ENCODE results near the gene TMPRSS9.

Gene TMPRSS9

DNA sequence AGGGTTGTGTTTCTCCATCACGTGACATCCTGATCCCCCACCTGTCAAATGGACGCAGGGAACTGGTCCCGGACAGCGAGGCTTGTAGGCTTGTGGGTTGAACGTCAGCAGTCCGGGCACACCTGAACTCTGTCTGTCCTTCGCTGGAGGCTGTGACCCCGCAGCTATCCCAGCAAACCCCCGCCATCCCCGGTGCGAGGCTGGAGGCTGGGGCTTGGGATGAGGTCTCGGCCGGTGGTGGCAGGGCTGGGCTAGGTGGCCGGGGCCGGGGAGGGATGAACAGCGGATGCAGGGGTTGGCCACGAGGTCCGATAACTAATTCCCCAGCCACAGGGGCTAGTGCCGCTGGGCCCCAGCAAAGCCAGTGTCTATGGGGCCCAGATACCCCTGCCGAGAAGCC, 40.5 kb upstream of the TMPRSS9 start (continued):
- TF ChIP-seq, protein P1, sequence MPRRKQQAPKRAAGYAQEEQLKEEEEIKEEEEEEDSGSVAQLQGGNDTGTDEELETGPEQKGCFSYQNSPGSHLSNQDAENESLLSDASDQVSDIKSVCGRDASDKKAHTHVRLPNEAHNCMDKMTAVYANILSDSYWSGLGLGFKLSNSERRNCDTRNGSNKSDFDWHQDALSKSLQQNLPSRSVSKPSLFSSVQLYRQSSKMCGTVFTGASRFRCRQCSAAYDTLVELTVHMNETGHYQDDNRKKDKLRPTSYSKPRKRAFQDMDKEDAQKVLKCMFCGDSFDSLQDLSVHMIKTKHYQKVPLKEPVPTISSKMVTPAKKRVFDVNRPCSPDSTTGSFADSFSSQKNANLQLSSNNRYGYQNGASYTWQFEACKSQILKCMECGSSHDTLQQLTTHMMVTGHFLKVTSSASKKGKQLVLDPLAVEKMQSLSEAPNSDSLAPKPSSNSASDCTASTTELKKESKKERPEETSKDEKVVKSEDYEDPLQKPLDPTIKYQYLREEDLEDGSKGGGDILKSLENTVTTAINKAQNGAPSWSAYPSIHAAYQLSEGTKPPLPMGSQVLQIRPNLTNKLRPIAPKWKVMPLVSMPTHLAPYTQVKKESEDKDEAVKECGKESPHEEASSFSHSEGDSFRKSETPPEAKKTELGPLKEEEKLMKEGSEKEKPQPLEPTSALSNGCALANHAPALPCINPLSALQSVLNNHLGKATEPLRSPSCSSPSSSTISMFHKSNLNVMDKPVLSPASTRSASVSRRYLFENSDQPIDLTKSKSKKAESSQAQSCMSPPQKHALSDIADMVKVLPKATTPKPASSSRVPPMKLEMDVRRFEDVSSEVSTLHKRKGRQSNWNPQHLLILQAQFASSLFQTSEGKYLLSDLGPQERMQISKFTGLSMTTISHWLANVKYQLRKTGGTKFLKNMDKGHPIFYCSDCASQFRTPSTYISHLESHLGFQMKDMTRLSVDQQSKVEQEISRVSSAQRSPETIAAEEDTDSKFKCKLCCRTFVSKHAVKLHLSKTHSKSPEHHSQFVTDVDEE (CRISPR knock-in tag; IDR thresholded peaks at IDR 0.05), result no peak
- TF ChIP-seq ZFP30 (CRISPR knock-in tag; IDR thresholded peaks at IDR 0.05), result no peak
- TF ChIP-seq, protein P2, sequence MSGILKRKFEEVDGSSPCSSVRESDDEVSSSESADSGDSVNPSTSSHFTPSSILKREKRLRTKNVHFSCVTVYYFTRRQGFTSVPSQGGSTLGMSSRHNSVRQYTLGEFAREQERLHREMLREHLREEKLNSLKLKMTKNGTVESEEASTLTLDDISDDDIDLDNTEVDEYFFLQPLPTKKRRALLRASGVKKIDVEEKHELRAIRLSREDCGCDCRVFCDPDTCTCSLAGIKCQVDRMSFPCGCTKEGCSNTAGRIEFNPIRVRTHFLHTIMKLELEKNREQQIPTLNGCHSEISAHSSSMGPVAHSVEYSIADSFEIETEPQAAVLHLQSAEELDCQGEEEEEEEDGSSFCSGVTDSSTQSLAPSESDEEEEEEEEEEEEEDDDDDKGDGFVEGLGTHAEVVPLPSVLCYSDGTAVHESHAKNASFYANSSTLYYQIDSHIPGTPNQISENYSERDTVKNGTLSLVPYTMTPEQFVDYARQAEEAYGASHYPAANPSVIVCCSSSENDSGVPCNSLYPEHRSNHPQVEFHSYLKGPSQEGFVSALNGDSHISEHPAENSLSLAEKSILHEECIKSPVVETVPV (CRISPR knock-in tag; IDR thresholded peaks at IDR 0.05), result no peak

DNA sequence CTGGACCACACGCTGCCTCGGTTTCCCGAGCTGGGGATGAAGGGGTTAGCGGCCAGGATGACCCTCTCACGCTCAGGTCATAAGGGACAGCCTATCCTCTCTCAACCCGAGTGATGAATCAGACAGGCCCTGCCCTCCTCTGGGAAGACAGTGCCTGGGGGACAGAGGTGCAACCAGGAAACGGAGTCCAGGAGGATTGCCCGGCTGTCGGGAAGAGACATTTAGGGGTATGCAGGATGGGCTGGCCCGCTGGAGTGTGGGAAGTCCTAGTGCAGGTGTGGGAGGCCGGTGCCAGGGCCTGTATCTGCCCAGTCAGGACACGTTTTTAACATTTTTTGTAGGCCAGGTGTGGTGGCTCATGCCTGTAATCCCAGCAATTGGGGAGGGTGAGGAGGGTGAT, 40.0 kb upstream of the TMPRSS9 start:
- no peak for ATAC-seq
- TF ChIP-seq TCF4 (CRISPR knock-in tag; IDR thresholded peaks at IDR 0.05; ENCODE audit: borderline replicate concordance) (no peak), GLIS3 (CRISPR knock-in tag; IDR thresholded peaks at IDR 0.05) (no peak), ZFP30 (CRISPR knock-in tag; IDR thresholded peaks at IDR 0.05) (no peak), ZNF8 (CRISPR knock-in tag; IDR thresholded peaks at IDR 0.05) (no peak), TOX (CRISPR knock-in tag; IDR thresholded peaks at IDR 0.05; ENCODE audit: borderline replicate concordance) (no peak), SNAI2 (CRISPR knock-in tag; IDR thresholded peaks at IDR 0.05) (no peak), RARB (CRISPR knock-in tag; IDR thresholded peaks at IDR 0.05) (no peak), ZNF70 (CRISPR knock-in tag; IDR thresholded peaks at IDR 0.05) (no peak)
- TF ChIP-seq, protein P3, sequence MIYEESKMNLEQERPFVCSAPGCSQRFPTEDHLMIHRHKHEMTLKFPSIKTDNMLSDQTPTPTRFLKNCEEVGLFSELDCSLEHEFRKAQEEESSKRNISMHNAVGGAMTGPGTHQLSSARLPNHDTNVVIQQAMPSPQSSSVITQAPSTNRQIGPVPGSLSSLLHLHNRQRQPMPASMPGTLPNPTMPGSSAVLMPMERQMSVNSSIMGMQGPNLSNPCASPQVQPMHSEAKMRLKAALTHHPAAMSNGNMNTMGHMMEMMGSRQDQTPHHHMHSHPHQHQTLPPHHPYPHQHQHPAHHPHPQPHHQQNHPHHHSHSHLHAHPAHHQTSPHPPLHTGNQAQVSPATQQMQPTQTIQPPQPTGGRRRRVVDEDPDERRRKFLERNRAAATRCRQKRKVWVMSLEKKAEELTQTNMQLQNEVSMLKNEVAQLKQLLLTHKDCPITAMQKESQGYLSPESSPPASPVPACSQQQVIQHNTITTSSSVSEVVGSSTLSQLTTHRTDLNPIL (CRISPR knock-in tag; IDR thresholded peaks at IDR 0.05; ENCODE audit: low read depth), result no peak

DNA sequence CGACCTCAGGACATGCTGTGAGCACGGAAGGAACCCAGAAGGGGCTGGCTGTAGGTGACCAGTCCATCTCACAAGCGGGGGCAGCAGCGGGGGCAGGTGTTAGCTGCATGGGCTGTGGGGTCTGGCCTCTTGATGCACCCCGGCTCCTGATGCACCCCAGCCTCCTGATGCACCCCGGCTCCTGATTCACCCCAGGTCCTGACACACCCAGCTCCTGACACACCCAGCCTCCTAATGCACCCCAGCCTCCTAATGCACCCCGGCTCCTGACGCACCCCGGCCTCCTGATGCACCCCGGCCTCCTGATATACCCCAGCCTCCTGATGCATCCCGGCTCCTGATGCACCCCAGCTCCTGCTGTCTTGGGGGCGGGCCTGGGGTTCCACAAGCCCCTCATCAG, 39.1 kb upstream of the TMPRSS9 start:
- ATAC-seq, result no peak

More for the DNA sequence above, 39.1 kb upstream of the TMPRSS9 start:
- TF ChIP-seq ZNF565 (CRISPR knock-in tag; conservative IDR thresholded peaks at IDR 0.05; ENCODE audit: low read depth) (no peak), RARB (CRISPR knock-in tag; IDR thresholded peaks at IDR 0.05) (no peak), ZNF70 (CRISPR knock-in tag; IDR thresholded peaks at IDR 0.05) (no peak), GLIS3 (CRISPR knock-in tag; IDR thresholded peaks at IDR 0.05) (no peak), ZFP30 (CRISPR knock-in tag; IDR thresholded peaks at IDR 0.05) (no peak), ESRRG (CRISPR knock-in tag; IDR thresholded peaks at IDR 0.05) (no peak), SNAI2 (CRISPR knock-in tag; IDR thresholded peaks at IDR 0.05) (no peak), TCF4 (CRISPR knock-in tag; IDR thresholded peaks at IDR 0.05; ENCODE audit: borderline replicate concordance) (no peak), CSDC2 (CRISPR knock-in tag; IDR thresholded peaks at IDR 0.05) (no peak), ISL1 (CRISPR knock-in tag; IDR thresholded peaks at IDR 0.05) (no peak), ZNF8 (CRISPR knock-in tag; IDR thresholded peaks at IDR 0.05) (no peak), ARNTL (CRISPR knock-in tag; IDR thresholded peaks at IDR 0.05; ENCODE audit: borderline replicate concordance, low read depth) (no peak), OSR1 (CRISPR knock-in tag; IDR thresholded peaks at IDR 0.05) (no peak), ZFP3 (CRISPR knock-in tag; IDR thresholded peaks at IDR 0.05) (no peak), PPARA (CRISPR knock-in tag; IDR thresholded peaks at IDR 0.05; ENCODE audit: borderline replicate concordance) (no peak)
- TF ChIP-seq, protein P4, sequence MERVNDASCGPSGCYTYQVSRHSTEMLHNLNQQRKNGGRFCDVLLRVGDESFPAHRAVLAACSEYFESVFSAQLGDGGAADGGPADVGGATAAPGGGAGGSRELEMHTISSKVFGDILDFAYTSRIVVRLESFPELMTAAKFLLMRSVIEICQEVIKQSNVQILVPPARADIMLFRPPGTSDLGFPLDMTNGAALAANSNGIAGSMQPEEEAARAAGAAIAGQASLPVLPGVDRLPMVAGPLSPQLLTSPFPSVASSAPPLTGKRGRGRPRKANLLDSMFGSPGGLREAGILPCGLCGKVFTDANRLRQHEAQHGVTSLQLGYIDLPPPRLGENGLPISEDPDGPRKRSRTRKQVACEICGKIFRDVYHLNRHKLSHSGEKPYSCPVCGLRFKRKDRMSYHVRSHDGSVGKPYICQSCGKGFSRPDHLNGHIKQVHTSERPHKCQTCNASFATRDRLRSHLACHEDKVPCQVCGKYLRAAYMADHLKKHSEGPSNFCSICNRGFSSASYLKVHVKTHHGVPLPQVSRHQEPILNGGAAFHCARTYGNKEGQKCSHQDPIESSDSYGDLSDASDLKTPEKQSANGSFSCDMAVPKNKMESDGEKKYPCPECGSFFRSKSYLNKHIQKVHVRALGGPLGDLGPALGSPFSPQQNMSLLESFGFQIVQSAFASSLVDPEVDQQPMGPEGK (CRISPR knock-in tag; IDR thresholded peaks at IDR 0.05; ENCODE audit: borderline replicate concordance), result no peak
- TF ChIP-seq, protein P5, sequence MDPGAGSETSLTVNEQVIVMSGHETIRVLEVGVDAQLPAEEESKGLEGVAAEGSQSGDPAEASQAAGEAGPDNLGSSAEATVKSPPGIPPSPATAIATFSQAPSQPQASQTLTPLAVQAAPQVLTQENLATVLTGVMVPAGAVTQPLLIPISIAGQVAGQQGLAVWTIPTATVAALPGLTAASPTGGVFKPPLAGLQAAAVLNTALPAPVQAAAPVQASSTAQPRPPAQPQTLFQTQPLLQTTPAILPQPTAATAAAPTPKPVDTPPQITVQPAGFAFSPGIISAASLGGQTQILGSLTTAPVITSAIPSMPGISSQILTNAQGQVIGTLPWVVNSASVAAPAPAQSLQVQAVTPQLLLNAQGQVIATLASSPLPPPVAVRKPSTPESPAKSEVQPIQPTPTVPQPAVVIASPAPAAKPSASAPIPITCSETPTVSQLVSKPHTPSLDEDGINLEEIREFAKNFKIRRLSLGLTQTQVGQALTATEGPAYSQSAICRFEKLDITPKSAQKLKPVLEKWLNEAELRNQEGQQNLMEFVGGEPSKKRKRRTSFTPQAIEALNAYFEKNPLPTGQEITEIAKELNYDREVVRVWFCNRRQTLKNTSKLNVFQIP (CRISPR knock-in tag; IDR thresholded peaks at IDR 0.05; ENCODE audit: borderline replicate concordance, low read depth), result no peak
- TF ChIP-seq, protein P1 (CRISPR knock-in tag; IDR thresholded peaks at IDR 0.05), result no peak
- TF ChIP-seq, protein P3 (CRISPR knock-in tag; IDR thresholded peaks at IDR 0.05; ENCODE audit: low read depth), result no peak

Measured in SK-N-SH treated with all-trans-retinoic acid at 6 μM for 48 hours (cell line).